H9 (cell line): ENCODE measurements around the gene EID1. TPM values are rescaled to one million over a fixed set of nuclear protein-coding genes. Genes with fewer than 3 reads are reported as not detected.

Experiments used
- DNase-seq: peaks from one replicate; pipeline ENCODE4 v3.0.0-alpha.2; 2017
- H2AFZ ChIP-seq: one replicate; pipeline ENCODE4 v1.6.1; 2013; ENCODE audit warnings: mild to moderate bottlenecking, low read length, control low read depth, moderate library complexity
- H2AK5ac ChIP-seq: 2 replicates; pipeline ENCODE4 v1.6.1; 2013; ENCODE audit warnings: low read length, control low read depth, mixed read lengths; ENCODE audit not compliant: insufficient read length
- H2BK120ac ChIP-seq: one replicate; pipeline ENCODE4 v1.6.1; 2013; ENCODE audit warnings: low read depth, mild to moderate bottlenecking, low read length, control low read depth, inconsistent platforms; ENCODE audit not compliant: poor library complexity, severe bottlenecking
- H2BK12ac ChIP-seq: 2 replicates; pipeline ENCODE4 v1.6.1; 2013; ENCODE audit warnings: low read length, control low read depth, mixed read lengths, low read depth; ENCODE audit not compliant: insufficient read length
- H2BK15ac ChIP-seq: 2 replicates; pipeline ENCODE4 v1.6.1; 2013; ENCODE audit warnings: low read depth, low read length, control low read depth
- H2BK20ac ChIP-seq: one replicate; pipeline ENCODE4 v1.6.1; 2013; ENCODE audit warnings: low read depth, mild to moderate bottlenecking, low read length, control low read depth, inconsistent platforms; ENCODE audit not compliant: poor library complexity, severe bottlenecking
- H2BK5ac ChIP-seq: 2 replicates; pipeline ENCODE4 v1.6.1; 2013; ENCODE audit warnings: low read length, control low read depth, mixed read lengths; ENCODE audit not compliant: insufficient read length
- H3K14ac ChIP-seq: 2 replicates; pipeline ENCODE4 v1.6.1; 2013; ENCODE audit warnings: low read length, control low read depth; ENCODE audit not compliant: insufficient read depth
- H3K18ac ChIP-seq: 2 replicates; pipeline ENCODE4 v1.6.1; 2013; ENCODE audit warnings: low read depth, mild to moderate bottlenecking, mixed read lengths, low read length, control low read depth; ENCODE audit not compliant: insufficient read length
- H3K23ac ChIP-seq: 2 replicates; pipeline ENCODE4 v1.6.1; 2013; ENCODE audit warnings: low read length, control low read depth, mixed read lengths, low read depth; ENCODE audit not compliant: insufficient read length
- H3K23me2 ChIP-seq: 2 replicates; pipeline ENCODE4 v1.6.1; 2013; ENCODE audit warnings: low read depth, mild to moderate bottlenecking, mixed read lengths, low read length, control low read depth; ENCODE audit not compliant: insufficient read length, poor library complexity, severe bottlenecking
- H3K27ac ChIP-seq: 2 replicates; pipeline ENCODE4 v1.5.1; 2013; ENCODE audit warnings: low read length, control low read depth, mixed read lengths, low read depth; ENCODE audit not compliant: insufficient read length
- H3K27me3 ChIP-seq: 2 replicates; pipeline ENCODE4 v1.6.1; 2013; ENCODE audit warnings: low read length, control low read depth, inconsistent platforms; ENCODE audit not compliant: insufficient read depth
- H3K4ac ChIP-seq: 2 replicates; pipeline ENCODE4 v1.6.1; 2013; ENCODE audit warnings: low read depth, mild to moderate bottlenecking, control low read depth, inconsistent platforms, low read length, moderate library complexity
- H3K4me1 ChIP-seq: 2 replicates; pipeline ENCODE4 v1.6.1; 2013; ENCODE audit warnings: low read length, control low read depth, inconsistent platforms; ENCODE audit not compliant: insufficient read depth
- H3K4me2 ChIP-seq: 2 replicates; pipeline ENCODE4 v1.6.1; 2013; ENCODE audit warnings: low read length, control low read depth, mixed read lengths; ENCODE audit not compliant: insufficient read length, insufficient read depth
- H3K56ac ChIP-seq: 2 replicates; pipeline ENCODE4 v1.6.1; 2013; ENCODE audit warnings: low read depth, mild to moderate bottlenecking, mixed read lengths, low read length, control low read depth; ENCODE audit not compliant: insufficient read length
- H3K79me1 ChIP-seq: 2 replicates; pipeline ENCODE4 v1.6.1; 2013; ENCODE audit warnings: low read depth, mild to moderate bottlenecking, moderate library complexity, low read length, control low read depth, inconsistent platforms; ENCODE audit not compliant: insufficient read depth, poor library complexity, severe bottlenecking
- H3K79me2 ChIP-seq: 2 replicates; pipeline ENCODE4 v1.6.1; 2013; ENCODE audit warnings: low read length, control low read depth, inconsistent platforms; ENCODE audit not compliant: insufficient read depth
- H3K9ac ChIP-seq: 2 replicates; pipeline ENCODE4 v1.6.1; 2013; ENCODE audit warnings: low read length, control low read depth, mixed read lengths; ENCODE audit not compliant: insufficient read length; ENCODE audit errors: extremely low read depth
- H3K9me3 ChIP-seq: one replicate; pipeline ENCODE4 v1.6.1; 2013; ENCODE audit warnings: low read depth, low read length, inconsistent platforms; ENCODE audit not compliant: control insufficient read depth
- H3T11ph ChIP-seq: one replicate; pipeline ENCODE4 v1.6.1; 2013; ENCODE audit warnings: mild to moderate bottlenecking, low read length, control low read depth, inconsistent platforms
- H4K20me1 ChIP-seq: one replicate; pipeline ENCODE4 v1.6.1; 2013; ENCODE audit not compliant: control insufficient read depth, insufficient read length, insufficient read depth
- H4K5ac ChIP-seq: 2 replicates; pipeline ENCODE4 v1.6.1; 2013; ENCODE audit warnings: low read depth, mild to moderate bottlenecking, mixed read lengths, low read length, control low read depth; ENCODE audit not compliant: insufficient read length
- H4K8ac ChIP-seq: replicated peaks from 2 replicates; pipeline ENCODE4 v1.6.1; 2013; ENCODE audit warnings: low read length, control low read depth, mixed read lengths, low read depth; ENCODE audit not compliant: insufficient read length
- H4K91ac ChIP-seq: 2 replicates; pipeline ENCODE4 v1.6.1; 2013; ENCODE audit warnings: low read depth, mild to moderate bottlenecking, moderate library complexity, mixed read lengths, low read length, control low read depth; ENCODE audit not compliant: insufficient read length
- H3K27ac Mint-ChIP-seq, 3 experiments: 2 replicates in 2 of 3; 3 replicates in 1 of 3; pipeline ENCODE4 v1.8.0; 2020 to 2021; ENCODE audit warnings: mixed read lengths in 3 of 3, mild to moderate bottlenecking in 1 of 3, moderate library complexity in 1 of 3
- H3K27me3 Mint-ChIP-seq: 2 replicates; pipeline ENCODE4 v1.8.0; 2021; ENCODE audit warnings: low read depth, mild to moderate bottlenecking, moderate library complexity, mixed read lengths
- H3K36me3 Mint-ChIP-seq, 3 experiments: 2 replicates in 2 of 3; 3 replicates in 1 of 3; pipeline ENCODE4 v1.8.0; 2020 to 2021; ENCODE audit warnings: low read depth in 3 of 3, mixed read lengths in 3 of 3; ENCODE audit not compliant: insufficient read depth in 1 of 3
- H3K4me1 Mint-ChIP-seq, 2 experiments: 2 replicates each; pipeline ENCODE4 v1.8.0; 2020; ENCODE audit warnings: mixed read lengths in 2 of 2
- H3K4me3 Mint-ChIP-seq, 2 experiments: 2 replicates in 1 of 2; 3 replicates in 1 of 2; pipeline ENCODE4 v1.8.0; 2020 to 2021; ENCODE audit warnings: mild to moderate bottlenecking in 2 of 2, mixed read lengths in 2 of 2, moderate library complexity in 1 of 2
- H3K9me3 Mint-ChIP-seq, 2 experiments: 2 replicates in 1 of 2; 3 replicates in 1 of 2; pipeline ENCODE4 v1.8.0; 2020; ENCODE audit warnings: mild to moderate bottlenecking in 2 of 2, mixed read lengths in 2 of 2, moderate library complexity in 1 of 2
- WGBS: extraction: QIAGEN DNeasy Blood & Tissue Kit; methylation state at CpG from one replicate; pipeline ENCODE4 v1.1.7; 2013; ENCODE audit warnings: missing lambda C conversion rate, low lambda C conversion rate, mixed read lengths; ENCODE audit not compliant: insufficient read length; ENCODE audit errors: extremely low coverage; 5-methylcytosine and 5-hydroxymethylcytosine counted together
- total RNA-seq: library from RNA; stranded (reverse); gene quantifications from 2 replicates; pipeline ENCODE4 v1.2.1, GENCODE V29; 2021
- TF ChIP-seq, protein P1 (sequence below): fragments of 200-600 bp; sonication (generic); conservative IDR thresholded peaks from 3 replicates; pipeline ENCODE4 v1.8.0; 2021; ENCODE audit warnings: antibody characterized with exemption, mild to moderate bottlenecking

EID1 gene
- total RNA-seq, 1 experiment from 2014 or later: 113 TPM

DNA sequence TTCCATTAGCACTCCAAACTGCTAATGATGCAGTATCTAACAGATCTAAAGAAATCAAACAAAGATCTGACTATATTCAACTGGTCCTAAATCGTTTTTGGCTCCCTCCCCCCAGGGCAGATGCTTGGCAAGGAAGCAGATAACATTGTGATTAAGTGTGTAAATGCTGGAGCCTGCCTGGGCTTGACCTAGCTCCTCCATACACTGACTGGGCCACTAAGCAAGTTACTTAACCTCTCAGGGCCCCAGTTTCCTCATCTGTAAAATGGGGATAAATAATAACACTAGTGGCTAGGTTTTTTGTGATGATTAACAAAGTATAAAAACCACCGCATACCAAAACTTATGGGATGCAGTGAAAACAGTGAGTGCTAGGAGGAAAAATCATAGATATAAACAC, 9.2 kb downstream of the EID1 start:
- Histone ChIP-seq H2BK12ac (no peak overlapping the region), H3K4me1 (no peaks in the 10 kb centered on the region), H3K27me3 (no peaks in the 10 kb centered on the region), H4K5ac (no peak overlapping the region), H3K56ac (no peak overlapping the region), H2AK5ac (no peak overlapping the region), H3K23ac (no peak overlapping the region), H3K4me2 (no peak overlapping the region), H3K23me2 (no peaks in the 10 kb centered on the region), H2BK120ac (no peak overlapping the region), H3K79me2 (no peaks in the 10 kb centered on the region), H4K20me1 (no peaks in the 10 kb centered on the region), H2BK15ac (no peak overlapping the region), H3K18ac (no peak overlapping the region), H3K9ac (no peak overlapping the region), H4K8ac (no peak overlapping the region), H2AFZ (no peak overlapping the region), H2BK5ac (no peak overlapping the region), H2BK20ac (no peak overlapping the region), H3K9me3 (no peaks in the 10 kb centered on the region), H3K14ac (no peak overlapping the region), H3K79me1 (no peaks in the 10 kb centered on the region), H3K4ac (no peak overlapping the region), H3T11ph (no peak overlapping the region), H4K91ac (no peak overlapping the region), H3K27ac (no peak overlapping the region)
- Mint-ChIP-seq H3K27ac (no peak overlapping the region), H3K36me3 (no peaks in the 10 kb centered on the region), H3K27me3 (no peaks in the 10 kb centered on the region), H3K4me1 (peaks cover 2 to 6% of the 10 kb centered on the region in 2 experiments; a peak in 2 of 4 replicates), H3K4me3 (no peak overlapping the region), H3K9me3 (no peaks in the 10 kb centered on the region)
- WGBS: no CpG with 5 or more reads among the region's 2 CpGs
- no peak for DNase-seq
- TF ChIP-seq, protein P1, sequence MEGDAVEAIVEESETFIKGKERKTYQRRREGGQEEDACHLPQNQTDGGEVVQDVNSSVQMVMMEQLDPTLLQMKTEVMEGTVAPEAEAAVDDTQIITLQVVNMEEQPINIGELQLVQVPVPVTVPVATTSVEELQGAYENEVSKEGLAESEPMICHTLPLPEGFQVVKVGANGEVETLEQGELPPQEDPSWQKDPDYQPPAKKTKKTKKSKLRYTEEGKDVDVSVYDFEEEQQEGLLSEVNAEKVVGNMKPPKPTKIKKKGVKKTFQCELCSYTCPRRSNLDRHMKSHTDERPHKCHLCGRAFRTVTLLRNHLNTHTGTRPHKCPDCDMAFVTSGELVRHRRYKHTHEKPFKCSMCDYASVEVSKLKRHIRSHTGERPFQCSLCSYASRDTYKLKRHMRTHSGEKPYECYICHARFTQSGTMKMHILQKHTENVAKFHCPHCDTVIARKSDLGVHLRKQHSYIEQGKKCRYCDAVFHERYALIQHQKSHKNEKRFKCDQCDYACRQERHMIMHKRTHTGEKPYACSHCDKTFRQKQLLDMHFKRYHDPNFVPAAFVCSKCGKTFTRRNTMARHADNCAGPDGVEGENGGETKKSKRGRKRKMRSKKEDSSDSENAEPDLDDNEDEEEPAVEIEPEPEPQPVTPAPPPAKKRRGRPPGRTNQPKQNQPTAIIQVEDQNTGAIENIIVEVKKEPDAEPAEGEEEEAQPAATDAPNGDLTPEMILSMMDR: no peak
